HG02852 (cell line): ENCODE results near the gene CYB5R2.
"Not testable (repeated sequence)": the region's sequence is repeated elsewhere in the genome, so short reads cannot be mapped to it uniquely, and the experiment has no call there.

Source experiments
- ATAC-seq: cut with Tn5 transposase; IDR thresholded peaks from one replicate; pipeline ENCODE4 v1.9.1; 2021; ENCODE audit warnings: mild to moderate bottlenecking, moderate library complexity; ENCODE audit not compliant: unreplicated experiment

The CYB5R2 gene

DNA sequence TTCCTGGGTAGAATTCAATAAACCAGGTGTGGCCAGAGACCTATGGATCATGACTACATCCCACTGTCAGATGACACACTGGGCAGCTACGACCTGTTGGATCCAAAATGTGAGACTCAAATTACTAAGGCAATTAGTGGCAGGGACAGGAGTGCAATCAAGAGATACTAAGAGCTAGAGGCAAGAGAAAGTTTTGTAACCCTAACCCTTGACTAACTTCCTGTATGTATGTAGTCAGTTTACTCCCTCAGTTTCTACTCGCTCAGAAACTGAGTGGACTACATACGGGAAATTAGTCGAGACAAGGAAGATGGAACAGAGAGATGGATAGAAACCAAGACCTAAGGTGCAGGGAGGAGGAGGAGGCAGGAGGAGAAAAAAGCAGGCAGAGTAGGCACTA, 2.7 kb downstream of the CYB5R2 start:
- ATAC-seq, result no peak

DNA sequence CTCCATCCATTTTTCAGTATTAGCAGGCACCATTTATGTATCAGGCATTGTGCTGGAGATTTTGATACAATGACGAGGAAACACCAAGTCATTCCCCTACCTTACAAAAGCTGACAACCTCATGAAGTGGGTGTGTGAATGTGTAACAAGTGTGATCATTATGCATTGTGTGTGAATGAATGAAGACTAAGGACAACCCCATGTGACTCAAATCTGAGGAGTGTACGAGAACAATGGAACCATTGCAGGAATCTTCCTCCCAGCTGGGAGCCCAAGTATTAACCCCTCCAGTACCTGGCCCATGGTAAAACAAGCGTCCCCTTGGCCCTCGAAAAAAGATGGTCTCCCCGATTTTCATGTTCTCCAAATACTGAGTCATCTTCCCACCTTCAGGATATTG, 4.4 kb downstream of the CYB5R2 start:
- no peak for ATAC-seq

DNA sequence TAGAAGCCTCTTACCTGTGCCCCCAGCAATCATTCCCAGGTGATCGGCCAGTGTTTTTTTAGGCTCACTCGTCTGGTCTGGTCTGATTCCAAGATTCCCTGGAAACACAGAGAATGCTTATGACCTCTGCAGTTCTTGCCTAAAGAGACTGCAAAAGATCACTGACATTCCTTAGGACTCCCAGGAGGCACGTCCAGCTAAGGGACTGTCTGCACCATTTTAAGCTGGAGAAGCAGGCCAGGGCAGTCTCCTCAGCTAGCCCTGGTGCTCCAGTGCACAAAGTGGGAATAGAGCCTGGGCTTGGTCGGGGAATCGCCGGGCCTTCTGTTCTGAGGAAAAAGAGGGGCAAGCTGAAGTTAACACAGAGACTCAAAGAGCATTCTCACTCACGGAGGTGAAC, 4.8 kb downstream of the CYB5R2 start:
- ATAC-seq, result no peak

DNA sequence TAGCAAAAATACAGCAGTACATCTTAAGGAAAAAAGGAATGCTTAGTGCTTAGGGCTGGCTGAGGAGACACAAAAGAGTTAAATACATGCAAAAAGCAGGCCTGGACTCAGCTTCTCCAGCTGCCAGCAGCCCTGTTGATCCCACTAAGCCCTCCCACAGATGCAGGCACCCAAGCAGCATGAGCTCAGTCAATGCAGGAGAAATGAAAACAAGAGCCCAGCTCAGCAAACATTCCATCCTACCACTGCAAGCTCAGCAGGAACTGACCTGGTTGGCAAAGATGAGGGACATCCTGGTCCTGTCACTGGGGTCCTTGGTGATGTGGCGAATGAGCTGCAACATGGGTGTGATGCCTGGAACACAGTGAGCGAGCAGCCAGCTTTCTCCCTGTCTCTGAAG, 5.8 kb downstream of the CYB5R2 start:
- ATAC-seq, result no peak

DNA sequence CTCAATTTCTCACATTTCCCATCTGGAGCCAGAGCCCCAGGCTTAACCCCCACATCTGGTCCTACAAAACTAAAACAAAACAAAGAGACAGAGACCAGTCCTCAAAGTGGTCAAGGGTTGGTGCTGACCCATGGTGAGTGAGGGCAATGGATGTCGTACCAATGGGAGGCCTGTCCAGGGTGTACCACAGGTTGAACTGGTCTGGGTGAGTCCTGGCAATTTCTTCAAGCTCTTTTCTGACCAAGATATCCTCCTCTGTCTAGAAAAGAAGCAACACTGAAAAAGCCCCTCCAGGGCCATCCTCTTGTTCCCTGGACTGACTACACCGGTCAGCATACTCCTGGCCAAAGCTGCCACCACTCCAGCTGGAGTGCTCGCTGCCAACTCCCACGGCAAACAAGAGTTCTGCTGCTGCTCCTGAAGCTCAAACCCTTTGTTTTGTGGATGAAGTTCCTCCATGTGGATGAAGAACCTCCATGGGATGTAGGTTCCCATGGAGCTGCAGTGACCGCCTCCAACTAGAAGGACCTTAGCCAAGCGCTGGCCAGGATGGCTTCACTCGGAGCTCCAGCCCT, 6.9 kb downstream of the CYB5R2 start:
- no peak for ATAC-seq

DNA sequence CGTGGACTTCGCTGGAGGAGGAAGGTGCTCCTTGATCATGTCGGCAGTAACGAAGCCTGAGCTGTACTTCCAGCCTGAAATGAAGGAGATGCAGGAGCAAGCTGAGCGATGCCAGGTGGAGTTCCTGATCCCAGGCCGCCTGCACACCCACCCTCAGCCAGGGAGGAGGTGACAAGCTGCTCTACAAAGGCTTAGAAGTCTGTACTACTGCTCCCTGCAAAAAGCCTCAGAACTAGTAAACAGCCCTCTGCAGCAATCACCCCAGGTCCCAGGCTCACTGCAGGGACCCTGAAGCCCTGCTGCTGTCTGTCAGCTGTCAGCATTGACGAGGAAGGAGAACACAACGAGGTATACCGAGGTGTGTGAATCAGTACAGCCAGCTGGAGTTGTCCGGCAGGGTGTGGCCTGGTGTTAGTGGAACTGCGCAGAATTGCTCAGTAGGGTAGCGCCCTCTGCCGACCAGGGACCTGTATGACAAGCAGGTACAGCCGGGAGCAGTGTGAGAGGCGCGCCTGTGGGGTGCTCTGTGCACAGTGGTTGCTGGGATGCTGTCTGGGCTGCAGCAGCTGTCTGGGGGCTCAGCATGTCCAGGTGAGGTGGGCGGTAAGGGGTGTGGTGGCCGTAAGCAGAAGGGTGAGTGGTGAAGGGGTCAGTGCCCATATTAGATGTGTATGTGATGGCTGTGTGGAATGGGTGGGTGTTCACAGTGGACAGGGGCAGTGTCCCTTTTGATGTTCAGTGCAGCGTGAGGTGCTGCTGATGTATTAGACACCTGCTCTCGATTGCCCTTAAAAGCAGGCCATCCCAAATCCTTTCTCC, 7.6 kb downstream of the CYB5R2 start:
- ATAC-seq, result peak; percentile 97

DNA sequence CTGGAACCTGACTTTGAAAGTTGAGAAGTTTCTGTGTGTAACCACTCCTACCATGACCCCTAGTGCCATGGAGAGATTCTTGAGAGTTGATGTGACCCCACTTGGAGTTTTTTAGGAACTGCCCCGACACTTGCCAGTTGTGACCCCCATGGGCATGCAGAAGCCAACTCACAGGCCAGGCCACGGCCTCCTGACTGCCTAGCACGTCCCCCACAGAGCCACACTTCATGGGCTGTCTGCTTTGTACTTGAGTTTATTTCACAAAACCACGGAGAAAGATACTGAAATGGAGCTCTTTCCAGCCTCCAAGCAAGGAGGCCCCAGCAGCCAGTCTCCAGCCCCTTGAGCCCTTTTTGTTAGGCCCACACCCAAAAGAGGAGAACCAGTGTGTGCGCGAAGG, 8.4 kb downstream of the CYB5R2 start:
- no peak for ATAC-seq

DNA sequence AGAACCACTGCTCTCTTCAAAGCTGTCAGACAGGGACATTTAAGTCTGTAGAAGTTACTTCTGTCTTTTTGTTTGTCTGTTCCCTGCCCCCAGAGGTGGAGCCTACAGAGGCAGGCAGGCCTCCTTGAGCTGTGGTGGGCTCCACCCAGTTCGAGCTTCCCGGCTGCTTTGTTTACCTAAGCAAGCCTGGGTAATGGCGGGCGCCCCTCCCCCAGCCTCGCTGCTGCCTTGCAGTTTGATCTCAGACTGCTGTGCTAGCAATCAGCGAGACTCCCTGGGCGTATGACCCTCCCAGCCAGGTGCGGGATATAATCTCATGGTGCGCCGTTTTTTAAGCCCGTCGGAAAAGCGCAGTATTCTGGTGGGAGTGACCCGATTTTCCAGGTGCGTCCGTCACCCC, 9.8 kb downstream of the CYB5R2 start:
- ATAC-seq, result not testable (repeated sequence)

DNA sequence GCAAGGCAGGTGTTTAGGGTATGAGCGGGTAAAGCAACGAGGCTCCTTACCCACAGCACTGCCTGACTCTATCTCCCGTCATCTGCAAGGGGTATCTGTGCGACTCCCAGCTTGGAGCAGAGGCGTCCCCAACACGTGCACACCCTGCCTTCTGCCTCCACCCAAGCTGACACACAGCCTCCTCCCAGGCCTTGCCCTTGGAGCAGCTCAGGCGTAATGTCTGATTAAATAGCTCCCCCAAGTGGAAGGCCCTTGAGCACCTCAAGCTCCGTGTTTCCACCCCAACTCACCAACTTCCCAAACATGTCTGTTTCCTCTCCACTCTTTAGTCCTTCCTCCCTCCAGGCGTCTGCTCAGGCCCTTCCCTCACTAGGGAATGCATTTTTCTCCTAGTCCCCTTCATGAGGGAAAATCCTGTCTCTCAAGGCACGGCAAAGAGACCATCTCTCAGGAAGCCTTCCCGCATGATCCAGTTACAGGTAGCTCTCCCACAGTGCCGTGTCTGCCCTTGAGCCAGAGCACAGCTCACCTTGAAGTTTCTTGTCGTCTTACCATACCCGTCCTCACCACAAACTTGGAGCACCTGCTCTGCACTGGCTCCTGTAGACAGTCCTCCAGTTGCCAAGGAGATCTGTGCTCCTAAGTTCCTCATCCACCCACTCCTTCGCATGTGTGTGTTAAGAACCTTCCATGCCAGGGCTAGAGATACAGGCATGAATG, 15.8 kb downstream of the CYB5R2 start:
- no peak for ATAC-seq

DNA sequence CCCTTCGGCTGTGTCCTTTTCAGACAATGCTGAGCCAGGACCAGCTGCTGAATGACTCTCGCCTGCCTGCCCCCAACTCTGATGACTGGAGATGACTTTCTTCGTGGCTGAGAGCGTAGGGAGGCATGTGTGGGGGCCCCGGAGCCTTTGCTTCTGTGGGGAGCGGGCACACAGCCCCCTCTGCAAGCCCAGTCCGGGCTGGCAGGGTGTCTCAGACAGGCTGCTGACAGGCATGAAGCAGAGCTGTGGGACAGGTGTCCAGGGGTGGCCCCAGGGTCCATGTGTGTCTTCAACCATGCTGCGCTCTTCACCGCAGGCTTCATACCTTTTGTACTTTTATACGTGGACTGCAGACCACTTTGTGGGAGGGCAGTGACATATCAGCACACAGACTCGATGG, 16.6 kb downstream of the CYB5R2 start:
- no peak for ATAC-seq

DNA sequence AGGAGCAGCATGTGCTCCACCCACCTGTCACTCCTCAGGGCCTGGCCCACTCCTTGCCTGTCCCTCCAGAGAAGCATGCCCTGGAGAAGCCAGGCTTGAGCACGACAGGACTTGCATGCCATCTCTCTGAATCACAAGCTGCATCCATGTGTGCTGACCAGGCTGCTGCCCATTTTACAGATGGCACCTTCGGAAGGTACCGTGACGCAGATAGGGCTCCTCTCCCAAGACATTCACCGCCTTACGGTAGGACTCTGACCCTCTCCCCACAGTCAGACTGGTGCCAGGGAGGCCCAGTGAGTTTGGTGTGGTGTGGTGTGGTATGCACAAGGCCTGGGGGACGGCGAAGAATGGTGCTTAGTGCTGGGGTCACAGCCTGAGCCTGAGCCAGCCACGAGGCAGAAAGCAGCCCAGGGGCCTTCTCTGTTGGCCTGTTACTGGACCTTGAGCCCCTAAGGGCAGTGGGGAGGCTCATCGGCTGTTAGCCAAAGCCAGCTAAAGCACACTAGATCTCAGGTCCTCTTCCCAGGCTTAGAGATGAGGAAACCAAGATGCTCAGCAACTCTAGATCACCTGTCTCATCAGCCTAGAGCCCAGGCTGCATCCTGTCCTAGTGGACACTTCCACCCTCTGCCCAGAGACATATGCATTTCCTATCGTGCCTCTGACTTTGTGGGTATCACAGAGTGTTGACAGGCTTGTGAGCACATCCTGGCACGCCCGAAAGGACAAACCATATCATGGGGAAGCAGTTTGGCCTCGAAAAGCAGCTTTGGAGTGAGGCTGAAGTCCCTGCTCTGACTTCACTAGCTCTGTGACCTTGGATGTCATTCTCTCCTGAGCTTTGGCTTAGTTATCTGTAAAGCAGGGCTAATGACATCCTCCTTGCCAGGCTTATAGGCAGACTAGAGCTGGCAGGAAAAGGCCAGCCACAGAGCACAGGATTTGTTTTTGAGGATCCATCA, 17.8 kb downstream of the CYB5R2 start:
- ATAC-seq, result no peak

DNA sequence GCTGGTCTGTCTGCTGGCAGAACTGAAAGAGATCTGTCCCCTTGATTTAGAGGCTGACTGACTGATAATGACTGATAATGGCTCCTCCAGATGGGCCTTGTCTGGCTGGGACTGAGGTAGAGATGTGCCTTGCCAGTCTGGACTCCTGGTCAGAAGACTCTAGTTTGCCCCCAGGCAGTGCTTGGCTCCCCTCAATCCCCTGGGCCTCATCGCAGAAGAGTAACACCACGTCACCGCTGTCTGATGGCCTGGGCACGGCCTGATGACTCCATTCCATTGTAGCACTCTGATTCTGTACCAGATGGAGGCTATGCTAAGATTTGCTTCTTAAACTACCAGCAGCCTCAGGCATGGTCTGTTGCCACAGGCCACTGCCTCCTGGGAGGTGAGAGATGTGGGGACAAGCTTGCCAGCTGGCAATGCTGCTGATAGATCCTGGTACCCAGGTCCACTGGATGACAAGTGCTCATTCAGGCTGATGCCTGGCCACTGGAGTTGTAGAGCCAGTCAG, 19.1 kb downstream of the CYB5R2 start:
- ATAC-seq, result no peak

DNA sequence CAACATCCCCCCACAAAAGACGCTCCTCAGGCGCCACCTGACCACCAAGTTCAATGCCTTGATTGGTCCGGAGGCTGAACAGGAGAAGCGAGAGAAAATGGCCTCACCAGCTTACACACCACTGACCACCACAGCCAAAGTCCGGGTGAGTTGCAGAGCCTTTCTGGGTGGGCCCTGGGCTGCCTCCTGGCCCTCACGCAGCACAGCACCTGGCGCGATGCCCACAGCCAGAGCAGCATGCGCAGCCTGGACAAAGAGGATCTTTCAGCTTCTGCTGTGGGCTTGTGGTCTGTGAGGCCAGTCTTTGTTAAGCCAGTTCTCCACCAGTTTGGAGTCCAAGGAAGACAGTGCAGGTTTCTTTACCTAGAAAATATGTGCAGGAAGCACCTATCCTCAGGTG, 21.6 kb downstream of the CYB5R2 start:
- no peak for ATAC-seq

DNA sequence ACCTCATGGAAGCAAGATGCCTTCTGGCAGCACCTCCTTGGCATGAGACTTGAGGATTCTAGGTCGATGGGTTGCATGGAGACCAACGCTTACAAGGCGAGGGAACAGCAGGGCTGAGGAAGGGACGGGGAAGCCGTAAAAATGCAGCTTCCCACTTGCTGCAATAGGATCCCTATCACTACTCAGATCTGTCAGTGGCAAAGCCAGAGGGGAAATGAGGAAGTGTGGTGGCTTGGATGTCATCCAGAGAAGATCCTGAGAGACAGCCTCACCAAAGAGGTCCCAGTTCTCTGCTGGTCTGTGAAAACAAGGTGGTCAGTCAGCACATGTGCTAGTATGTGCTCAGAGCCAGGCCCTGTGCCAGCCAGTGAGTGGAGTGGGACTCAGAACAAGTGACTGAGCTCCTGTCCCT, 22.2 kb downstream of the CYB5R2 start:
- ATAC-seq, result no peak

DNA sequence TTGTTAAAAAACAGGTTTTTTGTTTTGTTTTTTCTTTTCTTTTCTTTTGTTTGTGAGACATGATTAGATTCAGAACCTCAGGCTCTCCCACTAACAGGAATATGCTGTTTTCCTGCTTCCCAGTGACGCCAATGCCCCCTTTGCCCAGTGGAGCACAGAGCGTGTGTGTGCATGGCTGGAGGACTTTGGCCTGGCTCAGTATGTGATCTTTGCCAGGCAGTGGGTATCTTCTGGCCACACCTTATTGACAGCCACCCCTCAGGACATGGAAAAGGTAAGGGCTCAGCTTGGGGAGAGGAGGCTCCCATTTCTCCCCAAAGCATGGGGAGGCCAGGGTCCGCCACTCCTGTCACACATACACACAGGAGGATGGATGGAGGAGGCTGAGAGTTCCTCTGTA, 25.0 kb downstream of the CYB5R2 start:
- ATAC-seq, result no peak

DNA sequence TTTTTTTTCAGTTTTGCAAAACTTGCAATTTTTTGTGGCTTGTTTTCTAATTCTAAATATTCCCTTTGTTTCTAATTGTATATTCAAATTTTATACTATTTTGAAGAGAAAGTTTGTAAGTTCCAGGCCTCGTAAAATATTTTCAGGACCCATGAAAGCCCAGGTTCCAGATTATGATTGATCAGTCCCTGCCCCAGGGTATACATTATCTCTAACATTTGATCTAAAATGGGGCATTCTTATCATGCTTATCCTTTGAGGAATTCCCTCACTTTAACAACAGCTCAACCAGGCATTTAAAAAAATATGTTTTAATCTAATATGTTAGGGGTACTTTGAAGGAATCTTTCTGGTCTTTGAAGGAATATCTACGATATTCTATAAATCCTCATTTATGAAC, 26.4 kb downstream of the CYB5R2 start:
- ATAC-seq, result no peak

DNA sequence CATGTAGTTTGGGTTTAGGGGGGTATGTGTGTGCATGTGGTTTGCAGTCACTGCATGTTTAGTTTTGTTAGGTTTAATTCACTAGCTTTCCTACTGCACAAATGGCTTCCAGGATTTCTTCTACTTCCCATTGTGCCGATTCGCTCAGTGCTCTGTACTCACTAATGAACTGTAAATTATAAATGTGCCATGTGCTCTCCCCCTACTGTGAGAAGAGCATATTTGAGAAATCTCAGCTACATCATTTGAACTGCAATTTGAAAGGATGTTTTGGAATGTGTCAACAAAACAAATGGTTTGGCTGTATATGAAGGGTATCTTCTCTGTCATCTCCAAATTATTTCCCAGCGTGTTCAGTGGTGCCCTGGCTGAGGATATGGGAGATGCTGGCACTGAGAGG, 28.1 kb downstream of the CYB5R2 start:
- no peak for ATAC-seq

DNA sequence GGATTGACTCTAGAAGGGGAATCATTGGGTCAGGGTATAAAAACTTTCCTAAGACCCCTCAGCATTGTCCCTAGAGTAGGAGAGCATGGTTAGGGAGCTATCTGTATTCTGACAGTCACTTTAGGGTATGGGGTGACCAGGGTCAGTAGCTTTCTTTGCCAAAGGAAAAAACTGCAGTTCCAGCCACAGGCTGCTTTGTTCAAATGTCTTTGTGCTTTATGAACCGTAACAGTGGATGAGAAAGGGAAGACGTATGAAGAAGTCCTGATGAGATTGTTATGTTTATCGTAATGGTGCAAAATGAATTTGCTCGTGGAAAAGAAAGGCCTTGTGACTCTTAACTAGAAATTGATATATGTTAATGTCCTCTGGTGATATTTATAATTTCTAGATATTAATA, 30.0 kb downstream of the CYB5R2 start:
- ATAC-seq, result no peak

DNA sequence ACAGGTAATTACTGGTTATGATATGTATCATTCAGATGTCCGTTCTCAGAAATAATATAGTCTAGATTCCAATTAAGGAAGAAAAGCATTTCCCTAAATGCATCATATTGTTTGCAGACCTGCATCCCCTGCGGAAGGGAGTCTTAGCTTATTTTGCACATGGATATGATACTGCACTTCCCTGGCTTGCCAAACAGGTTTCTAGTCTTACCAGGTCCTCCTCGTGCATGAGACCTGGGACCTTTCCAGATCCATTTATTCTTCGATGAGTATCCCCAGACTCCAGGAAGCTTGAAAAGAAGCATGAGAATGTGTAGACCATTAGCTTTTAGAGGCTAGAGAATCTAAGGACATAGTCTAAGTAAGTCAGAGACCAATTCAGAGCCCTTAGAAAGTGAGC, 30.6 kb downstream of the CYB5R2 start:
- ATAC-seq, result no peak

DNA sequence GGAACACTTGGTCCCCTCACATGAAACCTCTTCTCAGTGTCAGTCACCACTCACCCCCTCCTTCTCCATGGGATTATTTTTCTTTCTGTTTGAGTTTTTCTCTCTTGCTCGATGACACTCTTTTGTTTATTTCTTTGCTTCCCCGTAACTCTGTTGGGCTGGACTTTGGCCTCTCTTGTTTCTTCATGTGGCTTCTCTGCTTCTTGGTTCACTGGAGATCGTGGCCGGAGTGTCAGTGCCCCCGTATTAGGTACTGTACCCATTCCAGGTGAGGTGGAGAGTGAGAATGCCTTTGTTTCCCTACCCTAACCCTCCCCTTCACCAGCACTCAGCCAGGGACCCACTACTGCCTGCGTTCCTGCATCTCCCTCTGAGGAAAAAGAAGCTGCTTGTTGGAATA, 32.5 kb downstream of the CYB5R2 start:
- no peak for ATAC-seq

DNA sequence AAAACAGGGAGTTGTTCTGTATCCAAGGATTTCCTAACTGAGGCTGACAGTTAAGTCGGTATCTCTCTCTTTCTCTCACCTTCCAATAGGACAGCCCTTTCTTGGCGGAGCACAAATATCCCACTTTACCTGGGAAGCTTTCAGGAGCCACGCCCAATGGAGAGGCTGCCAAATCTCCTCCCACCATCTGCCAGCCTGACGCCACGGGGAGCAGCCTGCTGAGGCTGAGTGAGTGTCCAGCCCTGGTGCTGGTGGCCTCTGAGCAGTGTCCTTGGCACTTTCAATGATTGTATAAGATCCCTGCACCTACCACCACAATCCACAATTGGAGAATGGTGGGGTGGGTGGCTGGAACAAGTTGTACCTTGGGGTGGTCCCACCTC, 33.7 kb downstream of the CYB5R2 start:
- ATAC-seq, result no peak
